ENCODE data around the gene ZNF594.
"Not testable (repeated sequence)": the region's sequence is repeated elsewhere in the genome, so short reads cannot be mapped to it uniquely, and the experiment has no call there.

GRCh38 chr17:5131799-5132502 is 59.7 kb downstream of the ZNF594 start:
- TF ChIP-seq, protein P1, sequence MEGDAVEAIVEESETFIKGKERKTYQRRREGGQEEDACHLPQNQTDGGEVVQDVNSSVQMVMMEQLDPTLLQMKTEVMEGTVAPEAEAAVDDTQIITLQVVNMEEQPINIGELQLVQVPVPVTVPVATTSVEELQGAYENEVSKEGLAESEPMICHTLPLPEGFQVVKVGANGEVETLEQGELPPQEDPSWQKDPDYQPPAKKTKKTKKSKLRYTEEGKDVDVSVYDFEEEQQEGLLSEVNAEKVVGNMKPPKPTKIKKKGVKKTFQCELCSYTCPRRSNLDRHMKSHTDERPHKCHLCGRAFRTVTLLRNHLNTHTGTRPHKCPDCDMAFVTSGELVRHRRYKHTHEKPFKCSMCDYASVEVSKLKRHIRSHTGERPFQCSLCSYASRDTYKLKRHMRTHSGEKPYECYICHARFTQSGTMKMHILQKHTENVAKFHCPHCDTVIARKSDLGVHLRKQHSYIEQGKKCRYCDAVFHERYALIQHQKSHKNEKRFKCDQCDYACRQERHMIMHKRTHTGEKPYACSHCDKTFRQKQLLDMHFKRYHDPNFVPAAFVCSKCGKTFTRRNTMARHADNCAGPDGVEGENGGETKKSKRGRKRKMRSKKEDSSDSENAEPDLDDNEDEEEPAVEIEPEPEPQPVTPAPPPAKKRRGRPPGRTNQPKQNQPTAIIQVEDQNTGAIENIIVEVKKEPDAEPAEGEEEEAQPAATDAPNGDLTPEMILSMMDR (IDR thresholded peaks at IDR 0.05; ENCODE audit: low read length): not testable (repeated sequence)
- not testable (repeated sequence) for TF ChIP-seq EZH2phosphoT487 (IDR thresholded peaks at IDR 0.05; ENCODE audit: low read length); EZH2 (optimal IDR thresholded peaks at IDR 0.05; ENCODE audit: low read depth, low read length)
